ENCODE results near the gene DNAJC16.

Gene DNAJC16

GRCh38 chr1:15624133-15624714 lies 97.6 kb downstream of the DNAJC16 start:
- no peak for DNase-seq

- no peak for DNase-seq
Observed at GRCh38 chr1:15625056-15625917, 98.6 kb downstream of the DNAJC16 start.
